T47D (cell line): ENCODE measurements around the gene DDX39A.

Experiments
- DNase-seq, 2 experiments: peaks; one replicate each; pipeline versions ENCODE4 v3.0.0 to v3.0.0-alpha.2; 2011 to 2012; ENCODE audit warnings: low read depth in 1 of 2, low spot score in 1 of 2
- JUND ChIP-seq: IDR thresholded peaks from 2 replicates; pipeline ENCODE4 v1.6.1; 2012; ENCODE audit warnings: low read depth
- in situ Hi-C: cut with HindIII; loops from 2 replicates; pipeline ENCODE4 v1.10.0; 2016; ENCODE audit warnings: low sequenced_read_pairs, low pct_unique_long_range_greater_than_20kb

Gene DDX39A

GRCh38 chr19:14442891-14443631 lies 23.9 kb upstream of the DDX39A start:
- TF ChIP-seq JUND, result no peak
- no peak for DNase-seq
- in situ Hi-C loops, result no loop called here

- no peak for TF ChIP-seq JUND
- in situ Hi-C loops, result no loop called here
- no peak for DNase-seq
These were observed 22.1 kb upstream of the DDX39A start for GRCh38 chr19:14441041-14441938.

- DNase-seq, result no peak
- in situ Hi-C loops, result no loop called here
- no peak for TF ChIP-seq JUND
These were observed 20.9 kb upstream of the DDX39A start for GRCh38 chr19:14440049-14440448.

GRCh38 chr19:14439014-14439413 lies 19.9 kb upstream of the DDX39A start:
- DNase-seq, result no peak
- TF ChIP-seq JUND, result no peak
- in situ Hi-C loops, result no loop called here

- no peak for TF ChIP-seq JUND
- in situ Hi-C loops, result no loop called here
- DNase-seq, result no peak
These were observed 18.5 kb upstream of the DDX39A start for GRCh38 chr19:14437578-14438140.

GRCh38 chr19:14435320-14436050 lies 16.3 kb upstream of the DDX39A start:
- no peak for DNase-seq
- TF ChIP-seq JUND, result no peak
- in situ Hi-C loops, result no loop called here

GRCh38 chr19:14434543-14435319 lies 15.6 kb upstream of the DDX39A start:
- in situ Hi-C loops, result no loop called here
- TF ChIP-seq JUND, result no peak
- peak in 1 of 2 experiments; percentile 47 for DNase-seq

- DNase-seq, result peak in 1 of 2 experiments; percentile 49
- TF ChIP-seq JUND, result no peak
- in situ Hi-C loops, result no loop called here
These were observed 14.7 kb upstream of the DDX39A start for GRCh38 chr19:14433554-14434501.

GRCh38 chr19:14432791-14433553 lies 13.8 kb upstream of the DDX39A start, which contains the start of gene PKN1:
TSS of gene PKN1 (plus strand) at chr19:14433306. CDS start at chr19:14433522, 216 bp downstream.
- DNase-seq, result peak in 1 of 2 experiments; percentile 28
- TF ChIP-seq JUND, result no peak

GRCh38 chr19:14430712-14431111 lies 11.6 kb upstream of the DDX39A start:
- no peak for DNase-seq
- TF ChIP-seq JUND, result no peak
- in situ Hi-C loops, result no loop called here

More at GRCh38 chr19:14432791-14433553, 13.8 kb upstream of the DDX39A start, which contains the start of gene PKN1:
- in situ Hi-C loops, result no loop called here
